GM19351 (cell line): ENCODE measurements around the gene NEIL3.

Experiments
- ATAC-seq: cut with Tn5 transposase; IDR thresholded peaks from one replicate; pipeline ENCODE4 v1.9.1; 2021; ENCODE audit warnings: mild to moderate bottlenecking, moderate library complexity; ENCODE audit not compliant: unreplicated experiment

Gene NEIL3

DNA sequence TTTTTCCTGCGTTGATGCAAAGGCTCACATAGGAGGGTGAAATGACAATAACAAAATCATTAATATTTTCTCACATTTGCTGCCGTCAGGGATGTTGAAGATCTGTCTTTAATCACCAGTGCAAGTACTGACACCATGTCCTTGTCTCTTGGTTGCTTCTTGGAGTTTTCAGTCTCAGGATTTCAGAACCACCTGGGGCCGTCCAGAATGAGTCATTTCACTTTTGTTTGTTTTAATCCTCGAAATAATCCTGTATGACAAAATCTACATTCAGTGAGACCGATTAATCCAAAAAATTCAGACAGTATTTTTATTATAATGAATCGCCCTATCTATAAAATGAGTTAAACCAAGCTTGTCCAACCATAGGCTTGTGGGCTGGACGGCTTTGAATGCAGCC, 47.2 kb downstream of the NEIL3 start:
- ATAC-seq: no peak

GRCh38 chr4:177367336-177367735, 57.7 kb downstream of the NEIL3 start:
- peak; percentile 60 for ATAC-seq

- no peak for ATAC-seq
Measured at GRCh38 chr4:177369372-177369771, 59.7 kb downstream of the NEIL3 start.

GRCh38 chr4:177371461-177371860, 61.8 kb downstream of the NEIL3 start:
- ATAC-seq: no peak

DNA sequence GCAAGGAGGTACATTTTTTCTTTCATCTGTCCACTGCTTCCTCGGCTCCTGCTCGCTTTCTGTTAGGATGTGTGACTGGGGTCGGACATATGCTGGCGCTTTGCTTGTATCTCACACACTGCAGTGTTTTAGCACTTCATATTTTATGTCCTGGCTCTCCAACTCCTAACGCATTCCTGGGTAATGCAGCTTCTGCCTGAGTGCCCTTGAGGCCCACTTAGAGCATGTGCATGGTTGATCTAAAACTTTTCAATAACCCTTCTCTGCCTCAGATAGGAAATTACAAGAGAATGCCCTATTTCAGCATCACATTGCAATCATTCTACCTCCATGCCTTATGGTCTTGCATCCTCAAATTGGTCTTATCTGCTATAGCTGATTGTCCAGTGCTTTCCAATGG, 65.3 kb downstream of the NEIL3 start:
- no peak for ATAC-seq

DNA sequence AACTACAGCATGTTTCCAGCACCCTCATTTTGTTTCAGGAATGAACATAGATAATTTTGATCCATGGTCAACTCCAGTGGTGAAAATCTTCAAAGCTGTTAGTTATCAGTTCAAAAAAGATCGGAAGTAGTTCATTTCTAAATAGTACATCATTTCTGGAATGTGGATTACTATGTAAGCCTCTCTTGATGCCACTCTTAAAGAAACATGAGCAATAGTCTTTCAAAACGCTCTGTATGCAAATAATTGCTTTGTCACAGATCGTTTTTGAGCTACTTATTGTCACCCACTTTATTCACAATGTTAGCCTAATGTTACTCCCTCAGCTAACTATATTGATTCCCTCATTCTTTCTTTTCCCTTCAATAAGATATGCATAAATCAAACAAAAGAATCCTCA, 65.7 kb downstream of the NEIL3 start:
- no peak for ATAC-seq

GRCh38 chr4:177376024-177376423, 66.3 kb downstream of the NEIL3 start:
- no peak for ATAC-seq

- ATAC-seq: peak; percentile 50
Measured at GRCh38 chr4:177380730-177381287, 71.1 kb downstream of the NEIL3 start.

DNA sequence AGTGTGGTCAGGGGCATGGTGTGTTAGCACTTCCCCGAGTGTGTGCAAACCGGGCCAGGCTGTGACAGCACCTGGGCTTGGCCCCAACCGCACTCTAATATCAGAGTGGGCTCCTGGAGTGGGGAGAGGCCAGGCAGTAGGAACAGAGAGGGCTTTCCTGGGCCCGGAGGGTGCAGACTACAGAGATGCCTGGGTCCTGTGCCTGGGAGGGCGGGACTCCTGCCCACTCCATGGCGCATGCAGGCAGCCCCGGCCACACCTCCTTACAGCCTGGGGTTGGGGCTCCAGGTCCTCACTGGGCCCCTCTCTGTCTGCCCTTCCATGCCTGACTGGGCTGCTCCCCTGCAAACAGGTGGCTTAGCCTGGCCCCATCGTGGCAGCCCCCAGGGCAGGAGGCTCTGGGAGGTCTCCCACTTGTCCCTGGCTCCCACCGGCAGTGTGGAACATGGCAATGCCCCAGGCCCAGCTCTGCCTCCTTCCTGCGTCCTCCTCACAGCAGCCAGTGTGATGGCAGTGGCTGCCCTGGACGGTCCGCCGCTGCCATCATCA, 72.2 kb downstream of the NEIL3 start:
- ATAC-seq: no peak

DNA sequence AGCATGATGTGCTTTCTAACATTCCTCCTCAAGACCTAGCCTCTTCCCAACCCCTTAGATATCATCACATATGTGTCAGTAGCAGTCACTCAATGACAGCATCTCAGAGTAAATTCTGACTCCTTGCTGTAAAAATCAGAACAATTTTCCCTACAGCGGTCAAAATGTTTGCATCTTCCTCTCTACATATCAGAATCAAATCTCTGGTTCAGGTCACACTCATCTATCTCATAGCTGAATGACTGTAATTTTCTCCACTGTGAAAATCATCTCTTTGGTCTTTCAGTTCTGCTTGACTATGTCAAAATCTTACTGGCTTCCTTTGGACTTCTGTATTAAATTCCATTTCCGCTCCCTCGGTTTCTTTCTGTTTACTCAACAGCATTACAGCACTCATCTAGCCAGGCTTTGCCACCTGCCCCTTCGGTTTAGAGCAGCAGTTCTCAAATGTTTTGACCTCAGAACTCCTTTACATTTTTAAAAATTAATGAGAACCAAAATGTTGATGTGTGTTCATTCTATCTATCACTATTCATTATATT, 75.3 kb downstream of the NEIL3 start:
- no peak for ATAC-seq

DNA sequence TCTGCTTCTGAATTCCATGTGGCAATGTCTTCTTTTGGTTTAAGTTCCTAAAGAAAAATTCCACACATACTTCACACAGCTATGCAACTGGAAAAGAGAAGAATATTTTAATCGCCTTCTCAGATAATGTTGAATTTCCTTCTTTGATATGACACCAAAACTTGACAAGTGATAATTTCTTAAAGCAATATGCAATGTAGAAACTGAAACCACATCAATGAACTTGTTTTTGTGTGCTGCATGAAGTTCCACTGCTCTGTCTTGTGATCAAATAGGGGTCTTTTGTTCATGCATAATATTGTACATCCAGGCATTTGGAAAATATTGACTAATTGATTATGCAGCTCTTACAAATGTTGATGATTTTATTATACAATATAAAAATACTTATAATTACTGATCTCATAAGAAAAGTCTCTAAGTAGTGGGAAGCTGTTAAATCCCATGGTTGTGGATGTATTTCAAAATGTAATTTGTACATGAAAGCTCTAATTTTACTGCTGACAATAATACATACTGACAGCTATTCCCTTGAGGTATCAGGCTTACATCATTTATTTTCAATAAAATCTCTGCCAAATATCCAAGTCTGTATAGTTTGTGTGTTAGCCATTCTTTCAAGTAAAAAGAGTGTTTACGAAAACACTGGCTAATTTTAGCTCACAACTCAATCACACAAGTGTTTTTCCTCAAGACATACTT, 76.1 kb downstream of the NEIL3 start:
- ATAC-seq: no peak

- ATAC-seq: no peak
Measured at GRCh38 chr4:177386278-177386815, 76.7 kb downstream of the NEIL3 start.

DNA sequence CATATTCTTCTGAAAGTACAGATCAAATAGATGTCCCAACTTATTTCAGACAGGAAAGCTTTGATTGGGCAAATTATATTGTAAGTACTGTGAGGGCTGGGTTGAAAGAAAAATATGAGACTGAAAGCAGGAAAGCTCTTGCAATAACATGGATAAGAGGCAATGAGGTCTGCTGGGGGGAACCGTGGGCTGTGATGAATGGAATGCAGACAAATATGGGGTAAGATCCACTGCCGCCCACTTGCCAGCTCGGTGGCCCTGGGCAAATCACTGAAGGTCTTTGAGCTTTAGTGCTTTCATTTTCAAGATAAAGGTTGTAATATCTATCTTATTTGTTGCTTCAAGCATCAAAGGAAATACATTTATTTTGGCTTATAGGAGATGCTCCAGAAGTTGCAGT, 81.6 kb downstream of the NEIL3 start:
- no peak for ATAC-seq

- no peak for ATAC-seq
Measured at GRCh38 chr4:177391953-177392352, 82.3 kb downstream of the NEIL3 start.

DNA sequence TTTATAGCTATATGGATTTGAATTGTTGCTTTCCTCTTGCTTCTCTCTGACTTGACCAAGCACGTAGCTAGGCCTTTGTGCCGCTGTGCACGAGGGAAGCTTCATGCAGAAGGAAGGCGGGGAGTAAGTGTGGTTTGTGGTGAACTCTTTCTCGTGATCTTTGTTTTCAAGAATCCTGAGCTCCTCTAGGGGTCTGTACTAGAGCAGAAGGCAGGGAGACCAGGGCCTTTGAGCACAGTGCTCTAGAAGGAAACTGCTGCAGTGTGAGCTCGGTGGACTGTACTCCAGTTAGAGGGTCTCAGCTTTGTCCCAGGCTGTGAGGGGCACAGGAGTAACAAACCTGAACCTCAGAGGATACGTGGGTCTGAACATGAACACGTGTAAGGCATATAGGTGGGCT, 83.6 kb downstream of the NEIL3 start:
- peak; percentile 71 for ATAC-seq

DNA sequence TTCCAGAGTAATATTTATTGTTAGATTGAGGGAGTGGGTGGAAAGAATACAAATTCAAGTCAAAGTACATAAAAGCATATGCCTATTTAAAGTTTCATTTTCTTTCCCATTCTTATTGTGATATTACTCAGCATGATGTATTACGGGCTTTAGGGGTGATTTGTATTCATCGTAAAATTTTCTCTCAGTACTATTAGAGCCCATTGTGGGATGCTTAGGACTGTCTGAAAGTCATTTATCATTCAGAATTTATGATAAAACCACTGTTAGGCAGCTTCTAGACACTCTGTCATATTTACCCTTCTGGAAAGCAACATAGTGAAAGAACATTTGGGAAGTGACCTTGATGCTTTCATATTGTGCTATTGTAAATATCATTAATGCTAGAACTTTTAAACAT, 86.7 kb downstream of the NEIL3 start:
- ATAC-seq: no peak

DNA sequence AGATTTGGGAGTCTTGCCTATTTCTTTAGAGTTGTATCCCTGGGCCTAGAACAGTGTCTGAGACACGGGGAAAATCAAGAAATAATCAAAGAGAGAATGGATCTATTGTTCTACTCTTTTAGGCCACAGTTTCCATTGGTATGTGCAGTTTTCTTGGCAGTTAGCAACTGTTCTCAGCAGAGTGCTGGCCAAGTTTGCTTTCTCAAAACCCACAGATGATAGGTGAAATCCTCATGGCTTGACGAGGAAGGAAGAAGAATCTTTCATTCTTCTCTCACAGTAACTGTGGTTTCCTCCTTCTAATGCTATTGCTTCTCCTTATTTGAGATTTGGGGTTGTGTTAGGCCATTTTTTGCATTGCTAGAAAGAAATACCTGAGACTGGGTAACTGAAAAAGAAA, 90.4 kb downstream of the NEIL3 start:
- no peak for ATAC-seq

GRCh38 chr4:177401658-177402273, 92.1 kb downstream of the NEIL3 start:
- ATAC-seq: no peak

DNA sequence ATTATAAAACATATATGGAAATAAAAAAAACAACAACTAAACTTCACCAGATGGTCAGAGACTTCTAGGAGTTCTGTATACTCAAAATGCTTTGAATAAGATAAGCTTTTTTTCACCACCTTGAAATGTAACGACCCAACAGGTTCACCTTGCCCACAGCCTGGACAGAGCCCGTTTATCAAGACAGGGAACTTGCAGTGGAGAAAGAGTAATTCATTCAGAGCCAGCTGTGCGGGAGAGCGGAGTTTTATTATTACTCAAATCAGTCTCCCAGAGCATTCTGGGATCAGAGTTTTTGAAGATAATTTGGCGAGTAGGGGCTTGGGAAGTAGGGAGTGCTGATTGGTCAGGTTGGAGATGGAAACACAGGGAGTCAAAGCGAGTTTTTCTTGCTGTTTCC, 94.1 kb downstream of the NEIL3 start:
- no peak for ATAC-seq

- ATAC-seq: no peak
Measured at GRCh38 chr4:177404342-177404741, 94.7 kb downstream of the NEIL3 start.

DNA sequence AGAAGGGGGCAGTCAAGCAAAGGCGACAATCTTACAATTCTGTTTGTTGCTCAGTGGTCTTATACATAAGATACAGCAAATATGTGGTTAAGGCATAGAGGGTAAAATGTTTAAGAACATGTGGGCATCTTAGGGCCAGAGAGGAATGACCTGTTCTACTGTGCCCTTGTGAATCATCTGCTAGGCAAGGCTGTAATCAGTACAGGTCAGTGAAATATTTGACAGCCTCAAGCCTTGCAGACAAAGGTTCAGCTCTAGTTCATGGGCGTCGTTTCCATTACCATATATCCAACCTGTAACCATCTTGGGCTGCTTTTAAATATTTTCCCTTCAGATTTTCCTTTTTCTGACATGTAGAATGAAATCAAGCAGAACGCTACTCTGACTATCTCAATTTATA, 95.3 kb downstream of the NEIL3 start:
- ATAC-seq: no peak

DNA sequence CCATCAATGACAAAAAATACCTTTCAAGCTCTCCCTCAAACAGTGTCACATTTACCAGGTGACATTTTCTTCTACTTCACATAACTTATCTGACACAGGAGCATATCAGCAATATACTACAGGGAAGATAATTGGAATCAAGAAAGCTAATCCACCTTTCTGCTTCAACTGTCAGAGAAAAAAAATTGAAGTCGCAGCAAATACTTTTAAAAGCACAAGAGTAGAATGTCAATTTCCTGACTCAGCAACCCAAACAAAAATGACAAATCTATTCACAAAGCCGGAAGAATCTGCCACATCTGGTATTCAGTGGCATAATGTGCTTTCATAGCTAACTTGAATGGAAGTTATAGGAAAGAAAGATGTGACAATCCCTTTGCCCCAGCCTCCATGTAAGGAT, 95.8 kb downstream of the NEIL3 start:
- ATAC-seq: no peak
